K562 (cell line): Measurements from ENCODE around the gene LBX1. TPM values are rescaled to one million over a fixed set of nuclear protein-coding genes. Genes with fewer than 3 reads are reported as not detected.

Experiments
- BRD9 ChIP-seq: fragments of 450-650 bp; IDR thresholded peaks from 2 replicates; pipeline ENCODE4 v1.6.1; 2018; ENCODE audit warnings: low read depth; ENCODE audit not compliant: partially characterized antibody
- HNRNPLL ChIP-seq: fragments of 200-400 bp; formaldehyde crosslinking; IDR thresholded peaks from 2 replicates; pipeline ENCODE4 v1.6.1; 2017; ENCODE audit warnings: low read length, low read depth, mild to moderate bottlenecking; ENCODE audit not compliant: poor library complexity, severe bottlenecking
- ID3 ChIP-seq, 2 experiments: fragments of 250-450 bp in 1 of 2; fragments of 450-650 bp in 1 of 2; sonication (Bioruptor Pico) in 1 of 2; IDR thresholded peaks; 2 replicates each; pipeline versions ENCODE4 v1.6.1 to v1.8.0; 2016 to 2021; ENCODE audit warnings: mild to moderate bottlenecking in 2 of 2, moderate library complexity in 2 of 2, missing compliant biosample characterization in 1 of 2, missing genetic modification characterization in 1 of 2
- L3MBTL2 ChIP-seq: fragments of 450-650 bp; IDR thresholded peaks from 2 replicates; pipeline ENCODE4 v1.6.1; 2016; ENCODE audit warnings: mild to moderate bottlenecking, moderate library complexity
- RAD21 ChIP-seq, 2 experiments: fragments of 250-450 bp in 1 of 2; fragments of 450-650 bp in 1 of 2; sonication (Bioruptor Pico) in 1 of 2; formaldehyde crosslinking in 1 of 2; IDR thresholded peaks in 1 of 2; conservative IDR thresholded peaks in 1 of 2; 2 replicates each; pipeline versions ENCODE4 v1.4.0 to v1.8.0; 2020 to 2022; ENCODE audit warnings: mild to moderate bottlenecking in 2 of 2, moderate library complexity in 1 of 2
- RB1 ChIP-seq: fragments of 450-650 bp; IDR thresholded peaks from 2 replicates; pipeline ENCODE4 v1.6.1; 2017; ENCODE audit warnings: low read depth, mild to moderate bottlenecking
- SIX5 ChIP-seq, 2 experiments: IDR thresholded peaks; 2 replicates each; pipeline ENCODE4 v1.6.1; 2011; ENCODE audit warnings: low read length in 2 of 2, borderline replicate concordance in 1 of 2, low read depth in 1 of 2, mild to moderate bottlenecking in 1 of 2, moderate library complexity in 1 of 2; ENCODE audit not compliant: insufficient read depth in 1 of 2
- SMC3 ChIP-seq: conservative IDR thresholded peaks from 2 replicates; pipeline ENCODE4 v1.6.1; 2011; ENCODE audit warnings: low read depth, low read length, improper control_type of control experiment; ENCODE audit not compliant: insufficient read depth
- ZNF395 ChIP-seq: fragments of 200-800 bp; sonication (Bioruptor generic); IDR thresholded peaks from 2 replicates; pipeline ENCODE4 v1.6.1; 2017; ENCODE audit warnings: missing genetic modification characterization, missing compliant biosample characterization
- polyA plus RNA-seq, 8 experiments: library from polyadenylated mRNA; depleted of rRNA in 4 of 8; stranded (reverse) in 5 of 8; unstranded in 3 of 8; fragments of >200 nt; fragmentation: Nextera tagmentation in 2 of 8; fragmentation: Illumina TruSeq in 1 of 8; extraction: Ambion mirVana in 2 of 8; extraction: Trizol in 1 of 8; gene quantifications; 2 replicates each; pipeline versions ENCODE4 v1.2.1 to v1.2.3, GENCODE V29; 2011 to 2014; ENCODE audit warnings: inconsistent platforms in 1 of 8, missing spikeins in 1 of 8
- total RNA-seq, 7 experiments: library from RNA; depleted of rRNA in 6 of 7; stranded (reverse); fragments of >200 nt in 6 of 7; fragmentation: Illumina TruSeq in 2 of 7; extraction: Trizol in 2 of 7; gene quantifications; 2 replicates each; pipeline versions ENCODE4 v1.2.1 to v1.2.3, GENCODE V29; 2011 to 2021; ENCODE audit warnings: low replicate concordance in 1 of 7

LBX1 gene
- total and polyA plus RNA-seq, 9 of the 15 experiments (the other 6 are each of a cell fraction or from before 2014, with no cell fraction given): not detected

GRCh38 chr10:101214446-101215396, 14.5 kb downstream of the LBX1 start (continued):
- TF ChIP-seq RAD21 (CRISPR knock-in tag; conservative IDR thresholded peaks at IDR 0.05 in 1 of 2, IDR thresholded peaks at IDR 0.05 in 1 of 2): peak; percentile 50 to 68
- peak; percentile 33; the same call in 1 of the 2 replicates for TF ChIP-seq RB1
- no peak for TF ChIP-seq L3MBTL2
- TF ChIP-seq SMC3: peak; percentile 54; the same call in 1 of the 2 replicates
- no peak for TF ChIP-seq SIX5 (IDR thresholded peaks at IDR 0.05; ENCODE audit: borderline replicate concordance in 1 of 2, insufficient read depth in 1 of 2, low read depth in 1 of 2, low read length in 2 of 2)
- no peak for TF ChIP-seq ZNF395
- TF ChIP-seq HNRNPLL: no peak
- no peak for TF ChIP-seq ID3 (CRISPR knock-in tag; IDR thresholded peaks at IDR 0.05)
- no peak for TF ChIP-seq ID3 (tag; IDR thresholded peaks at IDR 0.05)
- no peak for TF ChIP-seq BRD9
